H1 (cell line): ENCODE results near the gene SLC12A4. TPM values are rescaled to one million over a fixed set of nuclear protein-coding genes. Genes with fewer than 3 reads are reported as not detected.

Source experiments
- BCL11A ChIP-seq, 2 experiments: IDR thresholded peaks; one replicate each; pipeline ENCODE4 v1.6.1; 2011; ENCODE audit warnings: low read depth in 2 of 2, low read length in 2 of 2, mild to moderate bottlenecking in 2 of 2
- CREB1 ChIP-seq: IDR thresholded peaks from 2 replicates; pipeline ENCODE4 v1.6.1; 2012; ENCODE audit warnings: inconsistent platforms
- HDAC6 ChIP-seq: IDR thresholded peaks from one replicate; pipeline ENCODE4 v1.7.1; 2012; ENCODE audit warnings: low read depth, mild to moderate bottlenecking, inconsistent platforms, low read length, moderate library complexity
- KDM4A ChIP-seq: IDR thresholded peaks from one replicate; pipeline ENCODE4 v1.7.1; 2012; ENCODE audit warnings: low read depth, mild to moderate bottlenecking, moderate library complexity, low read length, inconsistent platforms; ENCODE audit not compliant: severe bottlenecking
- RNF2 ChIP-seq: fragments of 200-900, 300-1000 bp; sonication (generic); IDR thresholded peaks from 2 replicates; pipeline ENCODE4 v1.7.1; 2016; ENCODE audit warnings: borderline replicate concordance, low read depth, mild to moderate bottlenecking, antibody characterized with exemption, low read length; ENCODE audit not compliant: poor library complexity, severe bottlenecking; ENCODE audit errors: missing control alignments
- polyA plus RNA-seq, 7 experiments: library from polyadenylated mRNA; depleted of rRNA in 3 of 7; stranded (reverse) in 5 of 7; unstranded in 2 of 7; fragments of >200 nt in 5 of 7; fragments of 200-250 nt in 2 of 7; gene quantifications; 1 replicate in 5 of 7; 2 replicates in 1 of 7; 4 replicates in 1 of 7; pipeline versions ENCODE4 v1.2.1 to v1.2.3, GENCODE V29; 2011 to 2013; ENCODE audit warnings: missing spikeins in 2 of 7, mixed read lengths in 2 of 7
- total RNA-seq: library from RNA; stranded (reverse); fragmentation: NEBNext Ultra II Directional; extraction: Animal tissue kit (Norgen Biotek cat#: 25700); gene quantifications from 2 replicates; pipeline ENCODE4 v1.2.1, GENCODE V29; 2021

SLC12A4 gene
- total and polyA plus RNA-seq, 2 of the 8 experiments (the other 6 are each of a cell fraction or from before 2014, with no cell fraction given): 41.3 to 49.3 TPM

- TF ChIP-seq KDM4A: no peak
- no peak for TF ChIP-seq RNF2
- TF ChIP-seq CREB1: no peak
- TF ChIP-seq BCL11A (IDR thresholded peaks at IDR 0.05; ENCODE audit: low read depth in 2 of 2, low read length in 2 of 2): no peak
- TF ChIP-seq HDAC6: no peak
Observed at GRCh38 chr16:67967183-67967957, 1.1 kb downstream of the SLC12A4 start (continued).
